RKO (cell line): Measurements from ENCODE around the gene TDO2.
"Not testable (repeated sequence)": the region's sequence is repeated elsewhere in the genome, so short reads cannot be mapped to it uniquely, and the experiment has no call there.

Experiments used
- DNase-seq: peaks from one replicate; pipeline ENCODE4 v3.0.0-alpha.2; 2016; ENCODE audit warnings: low spot score

TDO2 gene

GRCh38 chr4:155903453-155903852 is at the start of gene TDO2:
TSS of gene TDO2 (plus strand) at chr4:155903696. CDS start at chr4:155903759, 63 bp downstream.
- no peak for DNase-seq

DNA sequence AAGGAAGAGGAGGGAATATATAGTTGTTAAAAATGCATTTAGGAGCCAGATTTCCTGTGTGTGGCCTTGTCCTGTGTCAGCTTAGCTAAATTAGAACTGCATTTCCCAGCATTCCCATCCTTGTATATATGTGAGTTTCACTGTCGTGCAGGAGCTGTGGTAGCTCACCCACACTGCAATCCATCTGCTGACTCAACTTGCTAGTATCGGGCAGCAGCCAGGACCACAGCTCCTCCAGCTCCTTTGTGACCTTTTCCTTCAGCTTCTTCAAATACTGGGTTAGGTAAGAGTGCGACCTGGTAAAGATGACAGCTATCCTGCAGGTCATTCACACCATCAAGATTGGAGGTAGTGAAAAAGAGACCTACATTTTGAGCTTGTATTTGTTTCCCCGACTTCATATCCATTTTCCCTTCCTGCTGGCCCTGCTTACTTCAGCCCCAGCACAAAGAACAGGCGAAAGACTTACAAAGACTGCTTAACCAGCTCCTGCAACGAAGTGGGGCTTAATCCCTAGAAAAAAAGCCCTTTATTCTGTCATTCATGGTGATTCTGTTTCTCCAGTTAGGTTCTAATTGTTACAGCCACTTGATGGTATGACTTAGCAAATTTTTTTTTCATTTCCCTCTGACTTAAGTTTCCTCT is 48.8 kb upstream of the TDO2 start:
- DNase-seq, result peak; percentile 88

DNA sequence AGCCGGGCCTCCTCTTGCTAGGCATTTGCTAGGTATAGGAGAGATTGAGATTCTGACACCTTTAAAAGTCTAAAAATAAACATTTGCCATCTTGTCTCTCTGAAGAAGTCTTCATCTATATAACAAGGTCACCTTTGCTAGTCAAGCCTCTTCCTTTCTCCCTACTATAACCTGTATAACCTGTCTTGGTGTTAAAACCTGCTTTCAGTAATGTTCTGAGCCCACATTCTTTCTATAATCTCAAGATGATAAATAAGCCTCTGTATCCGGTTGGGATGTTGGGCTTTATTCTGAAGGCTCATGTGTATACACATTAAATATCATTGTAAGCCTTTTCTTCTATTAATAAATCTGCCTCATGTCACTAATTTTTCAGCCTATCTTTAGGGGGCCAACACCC is 47.6 kb upstream of the TDO2 start:
- no peak for DNase-seq

DNA sequence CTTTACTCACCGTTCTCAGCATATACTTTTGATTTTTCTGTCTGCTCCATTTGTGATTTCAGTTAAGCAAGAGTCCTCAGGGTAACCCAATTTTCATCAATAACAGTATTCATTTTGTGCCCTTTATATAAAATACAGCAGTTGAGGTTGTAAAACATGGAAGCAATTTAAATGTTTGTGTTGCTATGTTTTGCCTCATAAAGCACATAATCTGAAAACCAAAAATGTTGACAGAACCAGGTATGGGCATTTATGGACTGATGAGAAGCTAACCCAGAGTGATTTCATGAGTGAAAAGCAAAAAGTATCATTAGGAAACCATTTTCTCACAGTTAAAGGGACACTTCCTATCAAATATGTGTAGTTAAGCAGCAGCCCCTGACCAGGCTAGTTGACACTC is 37.3 kb upstream of the TDO2 start, which contains the start of gene ASIC5:
TSS of gene ASIC5 (minus strand) at position 101 of the 400 bp plus-strand sequence. CDS start at position 50, 51 bp downstream.
- DNase-seq, result no peak

GRCh38 chr4:155875878-155876277 is 27.6 kb upstream of the TDO2 start:
- DNase-seq, result no peak

DNA sequence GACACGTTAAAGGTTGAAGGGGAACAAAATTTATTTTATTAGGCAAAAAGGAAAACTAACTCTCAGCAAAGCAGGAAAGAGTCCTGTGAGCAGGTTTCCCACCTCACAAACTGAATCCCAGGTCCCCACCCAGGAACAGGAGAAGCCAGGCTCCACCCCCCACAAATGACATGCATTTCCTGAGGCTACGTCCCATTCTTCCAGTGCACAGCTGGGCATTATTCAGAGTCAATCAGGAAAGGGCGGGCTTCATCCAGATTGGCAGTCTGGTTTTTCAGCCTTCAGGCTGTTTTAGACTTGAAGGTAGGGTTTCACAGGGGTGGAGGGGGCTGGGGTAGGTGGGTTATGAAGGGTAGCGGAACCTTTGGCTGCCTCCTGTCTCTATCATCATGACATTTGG is 25.5 kb upstream of the TDO2 start:
- no peak for DNase-seq

GRCh38 chr4:155878611-155879010 is 24.9 kb upstream of the TDO2 start:
- DNase-seq, result no peak

DNA sequence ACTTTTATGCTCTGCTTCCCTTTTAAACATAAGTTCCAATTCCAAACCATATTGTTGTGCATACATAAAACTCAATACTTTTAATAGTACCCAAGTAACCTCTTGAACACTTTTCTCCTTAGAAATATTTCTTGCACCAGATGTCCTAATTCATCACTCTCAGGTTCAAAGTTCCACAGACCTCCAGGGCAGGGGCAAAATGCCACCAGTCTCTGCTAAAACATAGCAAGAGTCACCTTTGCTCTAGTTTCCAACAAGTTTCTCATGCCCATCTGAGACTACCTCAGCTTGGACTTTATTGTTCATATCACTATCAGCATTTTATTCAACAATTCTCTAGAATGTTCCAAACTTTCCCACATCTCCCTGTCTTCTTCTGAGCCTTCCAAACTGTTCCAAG is 23.7 kb upstream of the TDO2 start:
- no peak for DNase-seq

DNA sequence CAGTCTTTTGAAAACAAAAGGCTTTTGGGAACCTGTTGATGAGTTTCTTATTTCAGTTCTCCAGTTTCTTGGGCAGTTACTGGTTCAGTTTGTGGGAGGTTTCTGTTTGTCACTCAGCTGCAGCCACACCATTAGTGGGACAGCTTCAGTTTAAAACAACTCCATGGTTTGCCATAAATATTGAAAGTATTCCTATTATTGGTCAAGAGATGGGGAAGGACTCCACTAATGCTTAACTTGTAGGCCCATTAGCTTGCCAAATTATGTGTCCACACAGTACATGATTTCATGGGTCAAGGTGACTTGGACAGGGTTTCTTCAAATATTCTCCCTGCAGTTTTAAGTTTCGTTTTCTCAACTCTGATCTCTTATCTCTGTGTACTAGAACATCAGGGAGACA is 21.9 kb upstream of the TDO2 start:
- no peak for DNase-seq

DNA sequence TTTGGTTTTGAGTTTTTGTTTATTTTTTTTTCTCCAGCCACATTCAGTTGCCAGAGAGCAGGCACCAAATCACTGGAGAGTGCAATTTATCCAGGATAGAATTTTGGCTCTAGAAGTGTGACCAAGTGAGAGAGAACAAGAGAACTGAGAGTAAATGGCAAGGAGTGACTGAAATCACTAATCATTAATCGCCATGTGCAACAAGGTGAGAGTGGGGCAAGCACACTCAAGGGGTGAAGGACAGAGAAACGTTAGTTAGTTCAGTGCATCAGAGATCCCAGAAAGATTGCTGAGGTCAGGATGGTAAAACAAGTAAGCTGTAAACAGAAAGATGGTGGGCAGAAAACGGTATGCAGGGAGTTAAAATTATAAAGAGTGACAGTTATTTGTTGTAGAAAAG is 19.6 kb upstream of the TDO2 start:
- DNase-seq, result no peak

- DNase-seq, result no peak
Observed at GRCh38 chr4:155885666-155886065, 17.8 kb upstream of the TDO2 start.

DNA sequence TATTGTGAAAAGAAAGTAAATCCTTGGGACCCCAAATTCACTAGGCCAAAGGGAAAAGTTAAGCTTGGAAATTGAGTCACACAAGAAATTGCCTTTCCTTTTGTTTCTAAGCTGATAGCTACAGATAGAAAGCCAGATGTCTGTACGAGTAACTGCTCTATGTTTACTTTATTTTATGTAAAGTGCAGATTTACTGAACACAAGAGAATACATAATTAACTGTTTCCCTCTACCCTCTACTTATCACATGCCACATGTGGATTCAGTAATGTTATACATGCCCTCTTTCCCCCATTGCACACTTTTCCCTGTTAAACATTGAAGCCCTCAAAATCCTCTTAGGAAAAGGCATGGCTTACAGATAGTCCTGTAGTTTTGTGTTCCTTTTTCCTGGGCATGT is 16.5 kb upstream of the TDO2 start:
- DNase-seq, result no peak

DNA sequence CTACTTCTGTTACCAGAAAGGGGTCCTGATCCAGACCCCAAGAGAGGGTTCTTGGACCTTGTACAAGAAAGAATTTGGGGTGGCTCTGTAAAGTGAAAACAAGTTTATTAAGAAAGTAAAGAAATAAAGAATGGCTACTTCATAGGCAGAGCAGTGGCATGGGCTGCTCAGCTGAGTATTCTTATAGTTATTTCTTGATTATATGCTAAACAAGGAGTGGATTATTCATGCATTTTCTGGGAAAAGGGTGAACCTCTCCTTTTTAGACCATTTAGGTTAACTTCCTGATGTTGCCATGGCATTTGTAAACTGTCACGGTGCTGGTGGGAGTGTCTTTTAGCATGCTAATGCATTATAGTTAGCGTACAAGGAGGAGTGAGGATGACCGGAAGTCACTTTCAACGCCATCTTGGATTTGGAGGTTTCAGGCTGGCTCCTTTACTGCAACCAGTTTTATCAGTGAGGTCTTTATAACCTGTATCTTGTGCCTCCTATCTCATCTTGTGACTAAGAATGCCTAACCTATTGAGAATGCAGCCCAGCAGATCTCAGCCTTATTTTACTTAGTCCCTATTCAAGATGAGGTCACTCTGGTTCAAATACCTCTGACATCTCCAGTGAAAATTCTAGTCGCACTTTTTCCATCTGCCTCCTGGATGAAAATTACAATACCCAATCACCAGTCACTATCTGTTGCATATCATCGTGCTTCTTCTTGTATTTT is 15.5 kb upstream of the TDO2 start:
- DNase-seq, result no peak

DNA sequence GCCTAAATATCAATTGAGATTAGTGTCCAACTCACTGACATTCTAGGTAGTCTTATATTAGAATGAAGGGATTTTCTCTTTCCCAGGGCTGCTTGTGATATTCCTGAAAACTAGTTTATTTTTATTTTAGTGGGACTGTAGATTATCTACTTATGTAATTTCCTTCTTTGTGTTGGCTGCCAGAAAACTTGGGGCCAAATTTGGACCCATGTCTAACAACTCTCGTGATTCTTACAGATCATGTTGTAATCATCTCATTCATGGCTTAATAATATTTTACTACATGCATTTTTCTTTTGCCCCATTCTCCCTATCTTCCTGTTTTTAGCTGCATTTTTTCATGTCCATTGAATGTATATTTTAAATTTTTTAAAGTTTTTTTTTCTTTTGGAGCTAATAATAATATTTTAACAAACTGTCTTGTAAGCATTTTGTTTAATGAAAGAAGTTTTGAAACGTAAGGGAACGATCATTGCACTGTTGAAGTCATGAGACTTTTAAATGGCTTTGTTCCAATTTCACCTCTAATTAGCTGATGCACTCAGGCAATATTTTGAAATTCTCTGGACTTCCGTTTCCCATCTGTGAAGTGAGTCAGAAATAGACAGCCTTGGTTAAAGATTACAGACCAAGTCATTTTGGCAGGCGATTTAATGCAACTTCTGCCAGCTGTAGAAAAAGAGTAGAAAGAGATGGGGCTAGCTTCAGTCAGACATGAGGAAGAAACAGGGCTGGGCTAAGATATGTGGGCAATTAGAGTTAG is 14.3 kb upstream of the TDO2 start:
- DNase-seq, result peak; percentile 33

DNA sequence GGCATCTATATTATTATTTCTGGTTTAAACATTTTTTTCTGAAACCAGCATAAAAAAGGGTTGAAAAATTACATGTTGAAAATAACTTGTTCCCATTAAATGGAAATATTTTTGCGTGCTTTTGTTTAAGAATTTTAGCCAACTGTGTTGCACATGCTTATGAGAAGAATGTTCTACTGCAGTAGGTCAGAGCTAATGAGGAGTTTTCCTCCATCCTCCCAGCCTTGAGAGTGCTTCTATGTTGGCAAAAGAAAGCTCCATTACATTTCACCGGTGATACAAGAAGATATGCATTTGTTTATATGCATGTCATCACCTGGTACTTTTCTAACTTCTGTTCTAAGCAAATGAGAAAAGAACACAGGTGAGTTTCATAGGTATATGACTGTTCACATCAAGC is 13.6 kb upstream of the TDO2 start:
- no peak for DNase-seq

GRCh38 chr4:155891058-155891457 is 12.4 kb upstream of the TDO2 start:
- no peak for DNase-seq

DNA sequence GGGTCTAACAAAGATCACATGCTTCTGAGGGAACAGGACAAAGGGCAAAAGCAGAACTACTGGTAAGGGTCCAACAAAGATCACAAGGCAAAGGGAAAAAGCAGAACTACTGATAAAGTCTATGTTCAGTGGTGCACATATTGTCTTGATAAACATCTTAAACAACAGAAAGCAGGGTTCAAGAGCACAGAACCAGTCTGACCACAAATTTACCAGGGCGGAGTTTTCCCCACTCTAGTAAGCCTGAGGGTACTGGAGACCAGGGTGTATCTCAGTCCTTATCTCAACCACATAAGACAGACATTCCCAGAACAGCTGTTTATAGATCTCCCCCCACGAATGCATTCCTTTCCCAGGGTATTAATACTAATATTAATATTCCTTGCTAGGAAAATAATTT is 5.1 kb upstream of the TDO2 start:
- not testable (repeated sequence) for DNase-seq

- DNase-seq, result no peak
Observed at GRCh38 chr4:155899891-155900290, 3.6 kb upstream of the TDO2 start.

- no peak for DNase-seq
Observed at GRCh38 chr4:155900381-155900780, 3.1 kb upstream of the TDO2 start.

DNA sequence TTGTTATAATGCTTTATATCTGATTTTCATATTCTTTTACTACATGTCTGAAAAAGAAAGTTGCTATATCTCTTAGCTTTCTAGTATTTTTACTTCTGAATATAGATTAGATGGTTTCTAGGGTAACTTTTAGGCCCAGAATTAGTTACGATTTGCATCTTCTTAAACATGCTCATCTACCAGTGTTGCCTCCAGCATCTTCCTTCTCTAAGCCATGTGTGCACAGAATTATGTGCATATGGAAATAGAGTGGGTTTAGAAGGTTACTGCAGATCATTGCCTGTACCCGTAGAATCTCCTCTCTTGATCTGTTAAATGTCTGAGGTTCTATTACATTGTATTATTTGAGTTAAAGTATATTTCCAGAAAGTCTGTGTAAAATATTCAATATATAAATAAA is 2.5 kb upstream of the TDO2 start:
- DNase-seq, result no peak

- DNase-seq, result no peak
Observed at GRCh38 chr4:155904331-155904730, 835 bp downstream of the TDO2 start.

DNA sequence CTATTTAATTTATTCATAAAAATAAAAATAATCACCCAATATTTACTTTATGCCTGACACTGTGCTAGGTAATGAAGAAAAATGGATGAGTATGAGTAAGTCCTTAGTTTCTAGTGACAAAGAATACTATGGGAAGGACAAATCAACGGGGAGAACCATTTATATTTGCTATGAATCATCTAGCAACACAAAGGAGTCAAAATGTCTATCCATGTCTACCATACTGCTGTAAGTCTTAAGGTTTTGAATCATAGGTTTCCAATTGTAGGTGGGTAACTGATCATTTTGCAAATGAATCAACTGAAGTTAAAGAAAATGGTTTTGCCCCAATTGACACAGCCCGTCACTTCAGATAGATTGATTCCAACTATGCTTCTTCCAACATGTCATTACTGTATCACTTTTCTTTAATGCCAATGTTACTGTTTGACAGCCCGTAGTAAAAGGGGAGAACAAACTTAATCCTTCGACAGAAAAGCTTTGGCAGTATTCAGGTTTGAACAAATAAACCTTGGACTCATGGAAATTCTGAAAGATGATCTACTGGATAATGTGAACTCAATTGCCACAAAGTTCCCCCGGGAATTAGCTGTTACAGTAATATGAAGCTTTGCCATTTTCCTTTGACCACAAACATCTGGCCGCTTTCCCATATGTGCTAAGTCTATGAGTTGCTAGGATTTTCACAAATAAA is 3.2 kb downstream of the TDO2 start:
- peak; percentile 5 for DNase-seq
